HG02759 (cell line): ENCODE measurements around the gene RHBDL1.
A peak's percentile ranks its signal among the peaks of the same experiment; 100 is the strongest.

ENCODE experiments used
- ATAC-seq: cut with Tn5 transposase; IDR thresholded peaks from one replicate; pipeline ENCODE4 v1.9.1; 2021; ENCODE audit warnings: mild to moderate bottlenecking, moderate library complexity; ENCODE audit not compliant: unreplicated experiment

RHBDL1 gene

DNA sequence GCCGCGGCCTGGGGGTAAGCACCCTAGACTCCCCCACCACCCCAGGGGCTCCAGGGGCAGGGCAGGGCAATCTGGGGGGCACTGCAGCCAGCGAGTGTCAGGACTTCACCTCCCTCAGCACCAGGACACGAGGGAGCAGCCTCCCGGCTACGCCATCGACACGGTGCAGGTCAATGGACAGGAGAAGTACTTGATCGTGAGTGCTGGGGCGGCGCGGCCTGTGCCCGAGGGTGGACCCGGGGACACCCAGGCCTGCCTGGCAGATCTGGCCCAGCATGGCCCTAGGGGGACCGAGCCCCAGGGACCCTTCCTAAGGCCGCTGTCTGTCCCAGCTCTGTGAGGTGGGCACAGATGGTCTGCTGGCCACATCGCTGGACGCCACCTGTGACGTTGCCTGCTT, 3.1 kb upstream of the RHBDL1 start:
- no peak for ATAC-seq

DNA sequence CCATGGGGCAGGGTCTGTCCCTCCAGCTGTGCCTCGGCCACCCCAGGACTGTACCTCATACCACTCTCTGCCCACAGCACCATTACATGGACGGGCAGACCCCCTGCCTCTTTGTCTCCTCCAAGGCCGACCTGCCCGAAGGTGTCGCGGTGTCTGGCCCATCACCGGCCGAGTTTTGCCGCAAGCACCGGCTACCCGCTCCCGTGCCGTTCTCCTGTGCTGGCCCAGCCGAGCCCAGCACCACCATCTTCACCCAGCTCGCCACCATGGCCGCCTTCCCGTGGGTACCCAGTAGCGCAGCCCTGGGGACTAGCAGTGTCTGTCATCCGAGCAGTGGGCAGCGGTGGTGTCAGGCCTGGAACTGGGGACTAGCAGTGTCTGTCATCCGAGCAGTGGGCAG, 2.6 kb upstream of the RHBDL1 start:
- ATAC-seq, result no peak

DNA sequence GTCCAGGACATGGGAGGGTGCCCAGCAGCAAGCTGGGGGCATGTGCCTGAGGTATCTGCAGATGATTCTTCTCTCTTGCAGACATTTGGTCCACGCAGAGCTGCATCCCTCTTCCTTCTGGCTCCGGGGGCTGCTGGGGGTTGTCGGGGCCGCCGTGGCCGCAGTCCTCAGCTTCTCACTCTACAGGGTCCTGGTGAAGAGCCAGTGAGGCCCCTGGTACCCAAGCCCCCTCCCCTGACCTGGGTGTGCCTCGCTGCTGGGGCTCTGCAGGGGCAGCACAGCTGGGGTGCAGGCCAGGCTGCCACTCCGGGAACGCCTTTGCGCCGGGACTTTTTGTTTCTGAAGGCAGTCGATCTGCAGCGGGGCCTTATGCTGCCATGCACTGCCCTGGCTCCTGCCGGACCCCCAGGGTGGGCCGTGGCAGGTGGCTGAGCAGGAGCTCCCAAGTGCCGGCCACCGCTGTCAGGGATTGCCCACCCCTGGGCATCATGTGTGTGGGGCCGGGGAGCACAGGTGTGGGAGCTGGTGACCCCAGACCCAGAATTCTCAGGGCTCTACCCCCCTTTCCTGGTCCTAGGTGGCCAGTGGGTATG, 2.0 kb upstream of the RHBDL1 start:
- no peak for ATAC-seq

DNA sequence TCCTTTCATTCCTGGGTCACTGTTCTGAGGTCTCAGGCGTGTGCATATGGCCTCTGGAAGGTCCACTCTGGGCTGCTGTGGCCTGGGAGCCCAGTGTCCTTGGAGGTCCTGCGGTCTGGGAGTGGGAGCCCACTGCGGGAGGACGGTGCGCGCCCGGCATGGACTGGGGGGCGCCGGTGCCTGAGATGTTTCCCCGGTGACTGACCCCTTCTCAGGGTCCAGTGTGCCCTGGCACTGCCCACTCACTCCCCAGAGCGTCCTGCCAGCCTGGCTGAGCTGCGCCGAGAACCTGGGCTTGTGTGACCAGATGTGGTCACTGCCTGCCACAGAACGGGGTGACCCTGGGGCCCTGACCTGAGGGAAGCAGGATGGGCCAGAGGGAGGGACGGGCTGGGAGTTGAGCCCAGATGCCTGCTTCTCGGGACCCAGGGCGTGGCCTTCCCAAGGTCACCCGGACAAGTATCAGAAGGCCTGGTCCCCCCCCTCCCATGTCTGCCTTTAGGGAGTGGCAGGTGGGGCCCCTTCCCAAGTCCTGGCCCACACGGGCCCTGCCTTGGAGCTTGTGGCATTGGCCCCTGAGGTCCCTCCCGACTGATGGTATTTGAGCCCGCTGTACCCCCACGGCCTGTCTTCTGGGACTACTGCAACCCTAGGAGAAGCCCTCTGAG, 1.1 kb upstream of the RHBDL1 start:
- ATAC-seq, result no peak

DNA sequence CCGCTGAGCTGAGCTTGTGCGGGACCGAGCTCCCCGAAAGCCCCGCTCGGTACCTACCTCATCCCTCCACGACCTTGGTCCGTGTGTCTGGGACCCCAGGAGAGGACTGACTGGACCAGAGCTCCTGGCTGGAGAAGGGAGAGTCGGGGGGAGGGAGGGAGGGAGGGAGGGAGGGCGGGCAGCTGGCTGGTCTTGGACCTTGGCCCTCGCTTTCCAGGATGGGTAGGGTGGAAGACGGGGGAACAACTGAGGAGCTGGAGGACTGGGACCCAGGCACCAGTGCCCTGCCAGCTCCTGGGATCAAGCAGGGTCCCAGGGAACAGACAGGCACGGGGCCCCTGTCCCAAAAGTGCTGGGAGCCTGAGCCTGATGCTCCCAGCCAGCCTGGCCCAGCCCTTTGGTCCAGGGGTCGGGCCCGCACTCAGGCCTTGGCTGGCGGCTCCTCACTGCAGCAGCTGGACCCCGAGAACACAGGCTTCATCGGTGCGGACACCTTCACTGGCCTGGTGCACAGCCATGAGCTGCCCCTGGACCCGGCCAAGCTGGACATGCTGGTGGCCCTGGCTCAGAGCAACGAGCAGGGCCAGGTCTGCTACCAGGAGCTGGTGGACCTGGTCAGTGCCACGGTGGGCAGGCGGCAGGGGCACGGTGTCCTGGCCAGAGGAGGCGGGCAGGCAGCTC, 553 bp downstream of the RHBDL1 start:
- ATAC-seq, result no peak

DNA sequence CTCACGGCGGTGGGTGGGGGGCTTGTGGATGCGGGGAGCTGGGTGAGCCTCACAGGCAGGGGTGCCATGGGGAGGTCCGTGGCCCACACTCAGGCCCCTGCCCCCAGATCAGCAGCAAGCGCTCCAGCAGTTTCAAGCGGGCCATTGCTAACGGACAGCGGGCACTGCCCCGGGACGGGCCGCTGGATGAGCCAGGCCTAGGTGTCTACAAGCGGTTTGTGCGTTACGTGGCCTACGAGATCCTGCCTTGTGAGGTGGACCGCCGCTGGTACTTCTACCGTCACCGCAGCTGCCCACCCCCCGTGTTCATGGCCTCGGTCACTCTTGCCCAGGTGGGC, 1.1 kb downstream of the RHBDL1 start:
- ATAC-seq, result no peak

DNA sequence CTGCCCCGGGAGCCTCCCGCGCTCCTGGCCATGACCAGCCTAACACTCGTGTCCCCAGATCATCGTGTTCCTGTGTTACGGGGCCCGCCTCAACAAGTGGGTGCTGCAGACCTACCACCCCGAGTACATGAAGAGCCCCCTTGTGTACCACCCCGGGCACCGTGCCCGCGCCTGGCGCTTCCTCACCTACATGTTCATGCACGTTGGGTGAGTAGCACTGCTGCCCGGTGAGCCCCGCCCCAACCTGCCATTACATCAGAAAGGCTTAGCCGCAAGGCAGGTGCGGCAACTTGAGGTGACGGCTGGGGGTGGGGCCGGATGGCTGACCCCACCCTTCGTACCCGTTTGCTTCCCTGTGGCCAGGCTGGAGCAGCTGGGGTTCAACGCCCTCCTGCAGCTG, 1.4 kb downstream of the RHBDL1 start:
- no peak for ATAC-seq

DNA sequence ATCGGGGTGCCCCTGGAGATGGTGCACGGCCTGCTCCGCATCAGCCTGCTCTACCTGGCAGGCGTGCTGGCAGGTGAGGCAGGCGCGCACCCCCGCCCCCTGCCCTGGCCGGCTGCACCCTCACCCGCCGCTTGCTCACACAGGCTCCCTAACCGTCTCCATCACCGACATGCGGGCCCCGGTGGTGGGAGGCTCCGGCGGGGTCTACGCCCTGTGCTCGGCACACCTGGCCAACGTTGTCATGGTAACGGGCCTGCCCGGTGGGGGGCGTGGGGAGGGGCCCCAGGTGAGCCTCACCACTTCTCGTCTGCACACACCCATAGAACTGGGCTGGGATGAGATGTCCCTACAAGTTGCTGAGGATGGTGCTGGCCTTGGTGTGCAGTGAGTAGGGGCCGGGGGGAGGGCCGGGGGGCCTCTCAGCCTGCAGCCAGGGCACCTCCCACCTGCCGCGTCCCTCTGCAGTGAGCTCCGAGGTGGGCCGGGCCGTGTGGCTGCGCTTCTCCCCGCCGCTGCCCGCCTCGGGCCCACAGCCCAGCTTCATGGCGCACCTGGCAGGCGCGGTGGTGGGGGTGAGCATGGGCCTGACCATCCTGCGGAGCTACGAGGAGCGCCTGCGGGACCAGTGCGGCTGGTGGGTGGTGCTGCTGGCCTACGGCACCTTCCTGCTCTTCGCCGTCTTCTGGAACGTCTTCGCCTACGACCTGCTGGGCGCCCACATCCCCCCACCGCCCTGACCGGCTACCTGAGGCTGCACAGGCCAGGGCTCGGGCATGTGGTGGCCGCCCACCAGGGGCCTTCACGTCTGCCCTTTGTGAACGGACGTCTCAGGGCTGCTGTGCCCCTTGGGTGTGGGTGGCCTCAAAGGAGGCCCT, 2.1 kb downstream of the RHBDL1 start:
- no peak for ATAC-seq

DNA sequence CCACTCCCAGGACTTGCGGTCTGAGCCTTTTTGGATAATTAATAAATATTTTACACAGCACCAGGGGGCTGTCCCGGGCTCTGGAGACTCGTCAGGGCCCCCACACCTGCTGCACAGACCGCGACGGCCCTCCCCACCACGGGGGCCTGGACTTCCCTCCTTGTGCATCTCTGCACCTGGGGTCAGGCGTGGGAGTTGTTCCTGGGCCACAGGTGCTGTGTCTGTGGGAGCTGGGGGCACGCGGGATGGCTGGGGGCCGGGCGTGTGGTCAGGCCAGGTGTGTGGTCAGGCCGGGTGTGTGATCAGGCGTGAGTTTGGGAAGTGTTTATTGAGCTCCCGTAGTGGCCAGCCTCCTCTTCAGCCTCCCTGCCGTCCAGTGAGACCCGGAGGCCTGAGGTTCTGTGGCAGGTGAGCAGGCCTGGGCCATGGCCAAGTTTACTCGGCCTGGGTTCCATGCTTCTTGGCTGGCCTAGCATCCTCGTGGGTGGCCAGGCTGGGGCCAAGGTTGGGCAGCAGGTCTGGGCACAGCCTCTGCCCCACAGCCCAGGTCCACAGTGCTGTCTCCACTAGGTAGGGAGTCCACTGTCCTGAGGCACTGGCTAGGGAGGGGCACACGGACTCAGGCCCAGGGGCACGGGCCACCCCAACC, 2.9 kb downstream of the RHBDL1 start:
- no peak for ATAC-seq

DNA sequence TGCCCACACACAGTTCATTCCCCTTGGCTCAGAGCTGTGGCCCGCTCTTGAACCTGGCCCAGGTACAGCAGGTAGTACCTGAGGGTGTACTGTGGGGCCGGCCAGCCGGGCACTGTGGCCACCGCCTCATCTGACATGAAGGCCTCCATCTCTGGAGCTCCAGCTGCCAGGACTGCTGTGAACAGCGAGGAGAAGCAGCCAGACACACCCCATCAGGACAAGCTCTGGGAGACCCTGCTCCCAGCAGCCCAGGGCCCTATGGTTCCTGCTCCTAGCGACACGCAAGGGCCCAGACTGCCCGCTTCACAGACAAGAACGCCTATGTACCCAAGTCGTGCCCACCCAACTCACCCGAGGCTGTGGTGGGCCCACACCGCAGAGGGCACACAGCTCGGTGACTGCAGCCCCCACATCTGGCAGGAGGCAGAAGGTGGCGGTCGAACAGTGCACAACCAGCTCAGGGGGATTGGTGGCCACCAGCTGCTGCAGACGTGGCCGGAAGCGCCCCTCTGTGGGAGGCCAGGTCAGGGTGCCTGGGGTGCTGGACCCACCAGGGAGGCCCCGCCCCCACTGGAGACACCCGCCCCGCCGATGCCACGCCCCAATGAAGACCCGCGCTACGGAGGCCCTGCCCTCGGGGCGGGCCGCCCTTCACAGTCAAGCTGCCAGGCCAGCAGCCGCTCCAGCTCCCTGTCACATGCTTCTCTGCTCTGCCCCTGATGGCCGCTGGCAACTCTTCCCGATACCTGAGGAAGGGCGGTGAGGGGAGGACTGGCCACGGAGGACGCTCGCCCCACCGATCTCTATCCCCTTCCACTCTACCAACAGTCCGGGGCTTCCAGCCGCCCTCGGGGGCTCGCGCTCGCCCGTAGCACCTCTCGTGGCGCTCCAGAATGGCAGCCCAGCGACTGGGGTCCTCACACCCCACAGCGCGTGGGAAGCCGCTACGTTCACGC, 3.7 kb downstream of the RHBDL1 start:
- ATAC-seq, result peak; percentile 7

DNA sequence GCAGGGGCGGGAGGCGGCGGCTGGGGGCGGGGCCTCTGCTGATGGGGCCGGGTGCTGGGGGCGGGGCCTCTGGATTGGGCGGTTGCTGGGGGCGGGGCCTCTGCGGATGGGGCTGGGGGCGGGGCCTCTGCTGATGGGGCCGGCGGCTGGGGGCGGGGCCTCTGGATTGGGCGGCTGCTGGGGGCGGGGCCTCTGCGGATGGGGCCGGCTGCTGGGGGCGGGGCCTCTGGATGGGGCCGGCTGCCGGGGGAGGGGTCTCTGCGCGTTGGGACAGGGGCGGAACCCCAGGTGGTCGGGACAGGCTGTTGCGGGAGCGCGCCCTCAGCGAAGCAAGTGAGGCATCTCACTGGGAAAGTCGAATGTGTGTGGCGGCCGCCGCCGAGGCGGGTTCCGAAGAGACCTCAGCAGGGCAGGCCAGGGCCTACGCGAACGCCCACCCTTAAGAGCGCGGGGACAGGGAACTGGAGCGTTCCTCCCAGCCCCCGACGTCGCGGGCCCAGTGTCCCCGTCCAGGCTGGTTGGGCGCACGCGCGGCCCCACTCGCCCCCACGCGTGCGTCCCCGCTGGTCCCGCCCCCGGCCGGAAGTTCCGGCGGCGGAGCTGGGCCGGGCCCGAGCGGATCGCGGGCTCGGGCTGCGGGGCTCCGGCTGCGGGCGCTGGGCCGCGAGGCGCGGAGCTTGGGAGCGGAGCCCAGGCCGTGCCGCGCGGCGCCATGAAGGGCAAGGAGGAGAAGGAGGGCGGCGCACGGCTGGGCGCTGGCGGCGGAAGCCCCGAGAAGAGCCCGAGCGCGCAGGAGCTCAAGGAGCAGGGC, 4.5 kb downstream of the RHBDL1 start, which contains the start of gene STUB1:
TSS of gene STUB1 (plus strand) at position 597 of the 811 bp plus-strand sequence. CDS start at position 713, 116 bp downstream.
- peak; percentile 57 for ATAC-seq

DNA sequence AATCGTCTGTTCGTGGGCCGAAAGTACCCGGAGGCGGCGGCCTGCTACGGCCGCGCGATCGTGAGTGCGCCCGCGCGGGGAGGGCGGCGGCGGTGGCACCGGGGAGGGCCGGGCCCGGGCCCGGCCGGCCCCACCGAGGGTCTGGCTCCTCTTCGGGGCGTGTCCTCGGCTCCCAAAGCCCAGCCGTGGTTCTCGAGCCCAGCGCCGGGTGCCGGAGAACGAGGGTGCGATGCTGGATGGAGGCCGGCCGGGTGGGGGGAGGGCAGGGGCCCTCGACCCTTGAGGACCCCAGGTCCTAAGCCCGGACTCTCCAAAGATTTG, 5.1 kb downstream of the RHBDL1 start:
- ATAC-seq, result no peak

DNA sequence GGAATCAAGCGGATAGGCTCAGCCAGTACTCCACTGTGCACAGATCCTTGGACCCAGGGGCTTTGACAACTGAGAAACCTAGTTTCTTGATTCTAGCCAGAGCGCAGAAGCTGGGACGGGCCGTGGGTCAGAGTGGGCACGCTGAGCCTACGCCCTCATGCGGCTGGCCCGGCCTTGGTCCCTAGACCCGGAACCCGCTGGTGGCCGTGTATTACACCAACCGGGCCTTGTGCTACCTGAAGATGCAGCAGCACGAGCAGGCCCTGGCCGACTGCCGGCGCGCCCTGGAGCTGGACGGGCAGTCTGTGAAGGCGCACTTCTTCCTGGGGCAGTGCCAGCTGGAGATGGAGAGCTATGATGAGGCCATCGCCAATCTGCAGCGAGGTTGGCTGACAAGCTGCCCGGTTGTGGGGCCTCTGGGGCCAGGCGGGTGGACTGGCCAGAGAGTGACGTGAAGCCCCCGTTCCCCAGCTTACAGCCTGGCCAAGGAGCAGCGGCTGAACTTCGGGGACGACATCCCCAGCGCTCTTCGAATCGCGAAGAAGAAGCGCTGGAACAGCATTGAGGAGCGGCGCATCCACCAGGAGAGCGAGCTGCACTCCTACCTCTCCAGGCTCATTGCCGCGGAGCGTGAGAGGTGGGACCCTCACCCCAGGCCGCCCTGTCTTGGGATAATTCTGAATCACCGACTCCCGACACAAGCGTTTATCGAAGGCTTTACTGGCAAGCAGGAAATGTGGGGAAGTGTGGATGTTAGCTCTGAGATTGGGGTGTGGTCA, 5.7 kb downstream of the RHBDL1 start:
- no peak for ATAC-seq

DNA sequence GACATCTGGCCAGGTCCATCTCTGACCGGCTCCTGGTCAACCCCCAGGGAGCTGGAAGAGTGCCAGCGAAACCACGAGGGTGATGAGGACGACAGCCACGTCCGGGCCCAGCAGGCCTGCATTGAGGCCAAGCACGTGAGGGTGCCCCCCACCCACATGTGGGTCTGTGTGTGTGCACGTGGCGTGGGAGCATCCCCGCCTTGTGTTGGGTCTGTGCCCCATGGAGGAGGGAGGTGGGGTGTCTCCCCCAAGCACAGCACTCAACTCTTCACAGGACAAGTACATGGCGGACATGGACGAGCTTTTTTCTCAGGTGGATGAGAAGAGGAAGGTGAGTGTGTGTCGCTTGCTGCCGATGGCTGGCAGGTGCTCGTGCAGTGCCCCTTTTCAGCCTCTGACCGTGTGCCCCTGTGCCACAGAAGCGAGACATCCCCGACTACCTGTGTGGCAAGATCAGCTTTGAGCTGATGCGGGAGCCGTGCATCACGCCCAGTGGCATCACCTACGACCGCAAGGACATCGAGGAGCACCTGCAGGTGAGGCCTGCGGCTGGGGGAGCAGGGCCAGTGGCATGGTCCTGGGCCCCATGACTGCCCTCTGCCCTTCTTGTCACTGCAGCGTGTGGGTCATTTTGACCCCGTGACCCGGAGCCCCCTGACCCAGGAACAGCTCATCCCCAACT, 6.4 kb downstream of the RHBDL1 start:
- no peak for ATAC-seq

DNA sequence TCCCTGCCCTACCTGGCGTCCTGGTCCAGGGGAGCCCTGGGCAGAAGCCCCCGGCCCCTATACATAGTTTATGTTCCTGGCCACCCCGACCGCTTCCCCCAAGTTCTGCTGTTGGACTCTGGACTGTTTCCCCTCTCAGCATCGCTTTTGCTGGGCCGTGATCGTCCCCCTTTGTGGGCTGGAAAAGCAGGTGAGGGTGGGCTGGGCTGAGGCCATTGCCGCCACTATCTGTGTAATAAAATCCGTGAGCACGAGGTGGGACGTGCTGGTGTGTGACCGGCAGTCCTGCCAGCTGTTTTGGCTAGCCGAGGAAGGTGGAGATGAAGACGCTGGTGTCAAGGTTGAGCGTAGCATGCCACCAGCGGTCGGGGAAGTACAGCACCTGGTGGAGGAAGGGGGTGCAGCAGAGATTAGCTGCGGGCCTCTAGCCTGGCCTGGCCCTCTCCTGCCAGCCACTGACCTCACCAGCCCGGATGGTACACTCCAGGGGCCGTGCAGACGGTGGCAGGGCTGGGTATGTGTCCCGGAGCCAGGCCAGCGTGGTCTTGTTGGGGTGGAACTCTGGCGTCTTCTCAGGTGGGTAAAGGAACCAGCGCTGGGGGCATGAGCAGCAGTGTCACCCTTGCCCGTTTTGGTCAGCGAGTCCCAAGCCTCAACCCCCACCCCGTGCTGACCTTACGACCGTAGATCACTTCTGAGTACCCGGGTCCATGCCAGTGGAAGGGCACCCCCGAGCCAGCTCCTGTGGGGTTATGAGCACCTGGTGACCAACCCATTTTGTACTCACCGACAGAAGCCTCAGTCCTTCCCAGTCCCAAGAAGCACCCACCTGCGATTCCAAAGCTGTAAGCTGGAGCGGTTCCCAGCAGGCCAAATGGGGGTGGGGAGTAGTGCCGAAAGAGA, 7.3 kb downstream of the RHBDL1 start:
- no peak for ATAC-seq

DNA sequence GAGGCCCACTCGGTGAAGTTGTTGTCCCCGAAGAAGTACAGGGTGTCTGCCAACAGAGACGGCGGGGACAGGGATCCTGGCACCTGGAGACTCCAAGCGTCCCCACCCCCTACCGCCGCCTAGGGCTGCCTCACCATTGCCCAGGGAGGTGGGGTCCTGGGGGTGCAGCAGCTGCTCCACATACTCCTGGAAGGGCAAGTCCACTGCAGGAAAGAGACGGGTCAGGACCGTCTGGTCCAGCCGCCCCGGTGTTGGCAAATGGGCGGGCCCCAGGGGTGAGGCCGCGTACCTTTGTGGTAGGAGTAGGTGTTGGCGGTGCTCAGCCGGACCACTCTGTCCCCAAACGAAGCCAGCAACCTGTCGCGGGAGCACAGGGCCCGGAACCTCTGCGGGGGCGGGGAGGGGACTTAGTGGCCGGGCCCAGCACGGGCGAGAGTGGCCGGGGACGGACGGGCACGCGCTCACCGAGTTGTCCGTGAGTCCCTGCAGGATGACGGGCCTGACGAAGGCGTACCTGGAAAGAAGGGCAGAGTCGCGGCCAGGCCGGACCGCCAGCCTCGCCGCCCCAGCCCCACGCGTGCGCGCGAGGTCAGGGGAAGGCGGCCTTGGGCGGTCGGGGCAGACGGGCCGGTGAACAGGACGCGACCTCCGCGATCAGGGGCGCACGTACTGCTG, 8.1 kb downstream of the RHBDL1 start:
- ATAC-seq, result no peak
